DMS79 treated with DMSO at 0.1 percent for 48 hours (cell line): ENCODE measurements around the gene MPST.
"Not testable (repeated sequence)": the region's sequence is repeated elsewhere in the genome, so short reads cannot be mapped to it uniquely, and the experiment has no call there.

ENCODE experiments used
- DNase-seq: peaks from one replicate; lab custom pipeline; 2025; lab: John Stamatoyannopoulos, UW

MPST gene

GRCh38 chr22:37019309-37020191 lies at the start of gene MPST, which contains the start of gene TST:
Gene MPST (plus strand): TSS chr22:37019742. CDS start chr22:37019837, 95 bp downstream.
Gene TST (minus strand): TSS chr22:37019447. CDS start chr22:37018732, 715 bp downstream.
- DNase-seq, result peak; percentile 20

- DNase-seq, result no peak
Observed at GRCh38 chr22:36971341-36972125, 48.0 kb upstream of the MPST start.

- no peak for DNase-seq
Observed at GRCh38 chr22:36976606-36977005, 42.9 kb upstream of the MPST start.

GRCh38 chr22:36977401-36977861 lies 42.1 kb upstream of the MPST start:
- no peak for DNase-seq

GRCh38 chr22:36977947-36978660 lies 41.4 kb upstream of the MPST start:
- peak; percentile 53 for DNase-seq

GRCh38 chr22:36979016-36979910 lies 40.3 kb upstream of the MPST start:
- no peak for DNase-seq

- DNase-seq, result no peak
Observed at GRCh38 chr22:36981247-36981775, 38.2 kb upstream of the MPST start.

- no peak for DNase-seq
Observed at GRCh38 chr22:36982136-36982535, 37.4 kb upstream of the MPST start.

- no peak for DNase-seq
Observed at GRCh38 chr22:36985211-36985889, 34.2 kb upstream of the MPST start.

- no peak for DNase-seq
Observed at GRCh38 chr22:36986242-36986821, 33.2 kb upstream of the MPST start.

GRCh38 chr22:36988075-36988832 lies 31.3 kb upstream of the MPST start:
- DNase-seq, result no peak

GRCh38 chr22:36989012-36989411 lies 30.5 kb upstream of the MPST start:
- not testable (repeated sequence) for DNase-seq

GRCh38 chr22:36990457-36990856 lies 29.1 kb upstream of the MPST start:
- DNase-seq, result no peak

GRCh38 chr22:36991206-36991605 lies 28.3 kb upstream of the MPST start:
- DNase-seq, result no peak

- DNase-seq, result no peak
Observed at GRCh38 chr22:36997746-36998145, 21.8 kb upstream of the MPST start.

GRCh38 chr22:36998620-36999351 lies 20.8 kb upstream of the MPST start:
- no peak for DNase-seq

GRCh38 chr22:36999463-36999862 lies 20.1 kb upstream of the MPST start:
- DNase-seq, result no peak
